ENCODE data around the gene BAZ1B. TPM values are rescaled to one million over a fixed set of nuclear protein-coding genes. Genes with fewer than 3 reads are reported as not detected.

BAZ1B gene
- total RNA-seq, 1 experiment from 2014 or later = 127 TPM

DNA sequence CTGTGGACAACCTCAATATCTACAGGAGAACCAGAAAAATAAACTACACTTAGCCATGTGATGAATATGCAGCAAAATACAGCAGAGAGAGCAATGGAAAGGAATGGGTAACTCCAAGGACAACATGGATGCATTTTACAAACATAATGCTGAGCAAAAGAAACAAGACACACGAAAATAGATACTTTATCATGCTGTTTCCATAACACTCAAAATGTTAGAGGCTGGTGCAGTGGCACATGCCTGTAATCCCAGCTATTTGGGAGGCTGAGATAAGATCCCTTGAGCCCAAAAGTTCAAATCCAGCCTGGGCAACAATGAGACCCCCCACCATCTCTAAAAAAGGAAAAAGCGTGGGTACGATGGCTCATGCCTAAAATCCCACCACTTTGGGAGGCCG is 27.1 kb upstream of the BAZ1B start:
- Histone ChIP-seq H3K4me1 (ENCODE audit: insufficient read depth, low read length, poor library complexity, severe bottlenecking) (no peaks in the 10 kb centered on the region), H3K27me3 (replicated peaks; ENCODE audit: insufficient read depth, low read depth, low read length, poor library complexity) (no peaks in the 10 kb centered on the region), H3K27ac (ENCODE audit: low read depth, low read length, poor library complexity, severe bottlenecking) (no peak overlapping the region), H3K36me3 (ENCODE audit: insufficient read depth, low read length, poor library complexity, severe bottlenecking) (peaks cover 36% of the 10 kb centered on the region), H3K4me3 (ENCODE audit: low read depth, low read length, poor library complexity, severe bottlenecking) (no peak overlapping the region), H3K9me3 (ENCODE audit: low read depth, low read length, poor library complexity, severe bottlenecking) (no peaks in the 10 kb centered on the region)
- intact Hi-C loops (cut with micrococcal nuclease; ENCODE audit: unreplicated experiment) = no loop called here
- ChIA-PET CTCF (no interaction called here), POLR2A (ENCODE audit: low non-redundant PET) (no interaction called here)
- no peak for DNase-seq (ENCODE audit: low spot score)
- TF ChIP-seq CTCF (conservative IDR thresholded peaks at IDR 0.05; ENCODE audit: low read depth, low read length) (no peak), EZH2 (IDR thresholded peaks at IDR 0.05; ENCODE audit: borderline replicate concordance, low read depth, low read length, poor library complexity, severe bottlenecking) (no peak)
- BruUV-seq (replicated peaks) = no TSS peak

DNA sequence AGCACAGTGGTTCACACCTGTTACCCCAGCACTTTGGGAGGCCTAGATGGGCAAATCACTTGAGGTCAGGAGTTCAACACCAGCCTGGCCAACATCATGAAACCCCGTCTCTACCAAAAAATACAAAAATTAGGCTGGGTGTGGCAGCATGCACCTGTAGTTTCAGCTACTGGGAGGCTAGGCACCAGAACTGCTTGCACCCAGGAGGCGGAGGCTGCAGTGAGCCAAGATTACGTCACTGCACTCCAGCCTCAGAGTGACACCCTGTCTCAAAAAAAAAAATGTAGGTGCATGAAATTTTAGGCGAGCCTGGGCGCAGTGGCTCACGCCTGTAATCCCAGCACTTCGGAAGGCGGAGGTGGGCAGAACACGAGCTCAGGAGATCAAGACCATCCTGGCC is 25.7 kb upstream of the BAZ1B start:
- TF ChIP-seq EZH2 (IDR thresholded peaks at IDR 0.05; ENCODE audit: borderline replicate concordance, low read depth, low read length, poor library complexity, severe bottlenecking) (no peak), CTCF (conservative IDR thresholded peaks at IDR 0.05; ENCODE audit: low read depth, low read length) (no peak)
- BruUV-seq (replicated peaks) = no TSS peak
- Histone ChIP-seq H3K9me3 (ENCODE audit: low read depth, low read length, poor library complexity, severe bottlenecking) (no peaks in the 10 kb centered on the region), H3K4me1 (ENCODE audit: insufficient read depth, low read length, poor library complexity, severe bottlenecking) (no peaks in the 10 kb centered on the region), H3K4me3 (ENCODE audit: low read depth, low read length, poor library complexity, severe bottlenecking) (no peak overlapping the region), H3K36me3 (ENCODE audit: insufficient read depth, low read length, poor library complexity, severe bottlenecking) (peaks cover 38% of the 10 kb centered on the region), H3K27ac (ENCODE audit: low read depth, low read length, poor library complexity, severe bottlenecking) (no peak overlapping the region), H3K27me3 (replicated peaks; ENCODE audit: insufficient read depth, low read depth, low read length, poor library complexity) (no peaks in the 10 kb centered on the region)
- no peak for DNase-seq (ENCODE audit: low spot score)
- intact Hi-C loops (cut with micrococcal nuclease; ENCODE audit: unreplicated experiment) = no loop called here
- ChIA-PET CTCF (interaction anchor here (0.6 kb wide), 2 partner anchors 94 to 191 kb away, joined by 4 to 5 read pairs; no protein-coding TSS in a partner anchor), POLR2A (ENCODE audit: low non-redundant PET) (no interaction called here)

GRCh38 chr7:73544678-73545077 is 22.6 kb upstream of the BAZ1B start:
- BruUV-seq (replicated peaks) = no TSS peak
- H3K4me1 ChIP-seq (ENCODE audit: insufficient read depth, low read length, poor library complexity, severe bottlenecking) = no peaks in the 10 kb centered on the region
- ChIA-PET POLR2A (ENCODE audit: low non-redundant PET) (no interaction called here), CTCF (no interaction called here)
- intact Hi-C loops (cut with micrococcal nuclease; ENCODE audit: unreplicated experiment) = no loop called here
- no peak for DNase-seq (ENCODE audit: low spot score)
- no peak overlapping the region for H3K4me3 ChIP-seq (ENCODE audit: low read depth, low read length, poor library complexity, severe bottlenecking)
- peaks cover 48% of the 10 kb centered on the region for H3K36me3 ChIP-seq (ENCODE audit: insufficient read depth, low read length, poor library complexity, severe bottlenecking)
- no peaks in the 10 kb centered on the region for H3K27me3 ChIP-seq (replicated peaks; ENCODE audit: insufficient read depth, low read depth, low read length, poor library complexity)
- no peaks in the 10 kb centered on the region for H3K9me3 ChIP-seq (ENCODE audit: low read depth, low read length, poor library complexity, severe bottlenecking)
- TF ChIP-seq EZH2 (IDR thresholded peaks at IDR 0.05; ENCODE audit: borderline replicate concordance, low read depth, low read length, poor library complexity, severe bottlenecking) = no peak
- no peak for TF ChIP-seq CTCF (conservative IDR thresholded peaks at IDR 0.05; ENCODE audit: low read depth, low read length)
- no peak overlapping the region for H3K27ac ChIP-seq (ENCODE audit: low read depth, low read length, poor library complexity, severe bottlenecking)

Data from A673 (cell line).